CD14-positive monocyte (primary cell): ENCODE data around the gene APCDD1. TPM values are rescaled to one million over a fixed set of nuclear protein-coding genes. Genes with fewer than 3 reads are reported as not detected.

ENCODE experiments used
- DNase-seq, 3 donors: peaks; one replicate each; pipeline ENCODE4 v3.0.0-alpha.2; 2011 to 2022
- H2AFZ ChIP-seq: 2 replicates; pipeline ENCODE4 v1.6.0; 2012; ENCODE audit warnings: mild to moderate bottlenecking, low read depth, low read length, inconsistent platforms; ENCODE audit not compliant: insufficient read depth, poor library complexity, severe bottlenecking
- H3K27ac ChIP-seq, 2 donors: 1 replicate in 1 of 2; 2 replicates in 1 of 2; pipeline ENCODE4 v1.5.1; 2012 to 2013; ENCODE audit warnings: low read length in 2 of 2, control low read depth in 1 of 2, inconsistent platforms in 1 of 2, low read depth in 1 of 2, mild to moderate bottlenecking in 1 of 2
- H3K27me3 ChIP-seq, 2 donors: one replicate each; pipeline versions ENCODE4 v1.6.0 to v1.6.1; 2011 to 2013; ENCODE audit warnings: low read length in 2 of 2; ENCODE audit not compliant: control insufficient read depth in 2 of 2, insufficient read depth in 2 of 2
- H3K36me3 ChIP-seq, 2 donors: replicated peaks in 1 of 2; 1 replicate in 1 of 2; 2 replicates in 1 of 2; pipeline versions ENCODE4 v1.5.1 to v1.6.1; 2012 to 2013; ENCODE audit warnings: low read length in 2 of 2, control low read depth in 1 of 2, inconsistent platforms in 1 of 2, mild to moderate bottlenecking in 1 of 2; ENCODE audit not compliant: insufficient read depth in 2 of 2, control insufficient read depth in 1 of 2
- H3K4me1 ChIP-seq, 2 donors: 1 replicate in 1 of 2; 2 replicates in 1 of 2; pipeline versions ENCODE4 v1.5.1 to v1.6.1; 2012 to 2013; ENCODE audit warnings: low read length in 2 of 2, control low read depth in 1 of 2, inconsistent platforms in 1 of 2, mild to moderate bottlenecking in 1 of 2, moderate library complexity in 1 of 2; ENCODE audit not compliant: insufficient read depth in 2 of 2, control insufficient read depth in 1 of 2
- H3K4me2 ChIP-seq: replicated peaks from 2 replicates; pipeline ENCODE3; 2012; ENCODE audit warnings: low read length, moderate library complexity, mild to moderate bottlenecking; ENCODE audit not compliant: poor library complexity, severe bottlenecking; ENCODE audit errors: extremely low read depth
- H3K4me3 ChIP-seq, 3 experiments: fragments of 200-600 bp in 1 of 3; sonication (generic) in 1 of 3; replicated peaks in 1 of 3; 1 replicate in 2 of 3; 2 replicates in 1 of 3; pipeline ENCODE4 v1.5.1; 2011 to 2013; ENCODE audit warnings: low read length in 3 of 3, mild to moderate bottlenecking in 3 of 3, control low read depth in 2 of 3, low read depth in 2 of 3, inconsistent platforms in 1 of 3, moderate library complexity in 1 of 3
- H3K79me2 ChIP-seq: 2 replicates; pipeline ENCODE4 v1.6.0; 2012; ENCODE audit warnings: mild to moderate bottlenecking, control low read depth, inconsistent platforms, low read length, moderate library complexity; ENCODE audit not compliant: insufficient read depth
- H3K9ac ChIP-seq: 2 replicates; pipeline ENCODE4 v1.6.0; 2017; ENCODE audit warnings: low read length, mild to moderate bottlenecking; ENCODE audit not compliant: insufficient read depth, poor library complexity, severe bottlenecking
- H3K9me3 ChIP-seq, 2 donors: replicated peaks in 1 of 2; 1 replicate in 1 of 2; 2 replicates in 1 of 2; pipeline versions ENCODE4 v1.5.1 to v1.6.1; 2012 to 2013; ENCODE audit warnings: low read length in 2 of 2, control low read depth in 1 of 2; ENCODE audit not compliant: control insufficient read depth in 1 of 2, insufficient read depth in 1 of 2
- H4K20me1 ChIP-seq: 2 replicates; pipeline ENCODE4 v1.6.0; 2012; ENCODE audit warnings: mild to moderate bottlenecking, low read length, control low read depth, moderate library complexity; ENCODE audit not compliant: insufficient read depth
- H3K27ac Mint-ChIP-seq, 7 donors: one replicate each; pipeline ENCODE4 v1.8.0; 2020; ENCODE audit warnings: mild to moderate bottlenecking in 7 of 7, mixed read lengths in 7 of 7, moderate library complexity in 6 of 7, inconsistent platforms in 2 of 7
- H3K27me3 Mint-ChIP-seq, 3 donors: one replicate each; pipeline ENCODE4 v1.8.0; 2021 to 2022; ENCODE audit warnings: low read depth in 3 of 3, mild to moderate bottlenecking in 3 of 3, mixed read lengths in 3 of 3, moderate library complexity in 3 of 3, inconsistent platforms in 1 of 3
- H3K36me3 Mint-ChIP-seq, 2 donors: one replicate each; pipeline ENCODE4 v1.8.0; 2020; ENCODE audit warnings: mixed read lengths in 2 of 2, inconsistent platforms in 1 of 2, mild to moderate bottlenecking in 1 of 2
- H3K4me1 Mint-ChIP-seq: one replicate; pipeline ENCODE4 v1.8.0; 2020; ENCODE audit warnings: mild to moderate bottlenecking, mixed read lengths
- H3K4me3 Mint-ChIP-seq, 2 donors: one replicate each; pipeline ENCODE4 v1.8.0; 2020; ENCODE audit warnings: mild to moderate bottlenecking in 2 of 2, mixed read lengths in 2 of 2, moderate library complexity in 1 of 2
- H3K9me3 Mint-ChIP-seq, 7 donors: one replicate each; pipeline ENCODE4 v1.8.0; 2020 to 2022; ENCODE audit warnings: mixed read lengths in 7 of 7, mild to moderate bottlenecking in 6 of 7, moderate library complexity in 6 of 7, inconsistent platforms in 2 of 7
- WGBS: methylation state at CpG from one replicate; pipeline ENCODE4 v1.1.5; 2013; ENCODE audit warnings: missing lambda C conversion rate; ENCODE audit not compliant: insufficient coverage; 5-methylcytosine and 5-hydroxymethylcytosine counted together
- intact Hi-C, 2 donors: fragments of 100-400 bp; cut with micrococcal nuclease; formaldehyde crosslinking; loops; one replicate each; pipeline versions ENCODE4 v1.15.0 to v1.15.1; 2023
- polyA minus RNA-seq: library from RNA; depleted of rRNA, polyadenylated mRNA; stranded (reverse); fragments of >200 nt; gene quantifications from 2 replicates; pipeline ENCODE4 v1.2.3, GENCODE V29; 2012
- polyA plus RNA-seq, 3 donors: library from polyadenylated mRNA; depleted of rRNA in 1 of 3; unstranded in 2 of 3; stranded (reverse) in 1 of 3; fragments of 300-500 nt in 2 of 3; fragments of >200 nt in 1 of 3; fragmentation: Illumina TruSeq in 2 of 3; gene quantifications; 1 replicate in 2 of 3; 2 replicates in 1 of 3; pipeline ENCODE4 v1.2.3, GENCODE V29; 2012 to 2021
- total RNA-seq, 12 experiments: library from RNA in 1 of 12; stranded (reverse) in 1 of 12; fragments of 120-200 nt in 1 of 12; gene quantifications; one replicate each; pipeline ENCODE4 v1.2.4 and lab custom pipeline; 2013 to 2026; ENCODE audit warnings: mixed read lengths in 6 of 12, inconsistent platforms in 1 of 12
- TF ChIP-seq, protein P1 (sequence below): fragments of 200-600 bp; IDR thresholded peaks from one replicate; pipeline ENCODE4 v1.8.0; 2022; ENCODE audit warnings: antibody characterized with exemption, mild to moderate bottlenecking

The APCDD1 gene
- 4.6 TPM for total RNA-seq (2013)
- polyA plus RNA-seq: 1 to 10 TPM; 1.2 to 4.8 (median 1.6) TPM
- 1.9 and 3.0 TPM in 2 replicates for polyA minus RNA-seq
- 0.25 to 3.3 (median 1.1) reads per million in 11 experiments for total RNA-seq (lab: John Stamatoyannopoulos, UW)

GRCh38 chr18:10453806-10454680 lies at the start of gene APCDD1:
TSS of gene APCDD1 (plus strand) at chr18:10454635. CDS start at chr18:10454982, 347 bp downstream.
- peaks cover 57 to 74% (median 68%) of the 10 kb centered on the region in 3 donors for H3K27me3 Mint-ChIP-seq
- H3K4me1 ChIP-seq: peaks cover 12 to 13% of the 10 kb centered on the region in 2 donors
- H3K4me2 ChIP-seq: peak within 1 kb of the TSS; percentile 78
- DNase-seq: peak in 1 of 3 donors; percentile 19
- peak within 1 kb of the TSS; percentile 57 to 83 (median 65) for H3K4me3 ChIP-seq
- H3K9me3 ChIP-seq: no peaks in the 10 kb centered on the region
- intact Hi-C loops: no loop called here
- H3K36me3 ChIP-seq: no peaks in the 10 kb centered on the region
- peaks cover 0 to 14% (median 3%) of the 10 kb centered on the region in 7 donors for H3K9me3 Mint-ChIP-seq
- WGBS: 19% methylated on average over 34 of the region's 64 CpGs
- TF ChIP-seq, protein P1, sequence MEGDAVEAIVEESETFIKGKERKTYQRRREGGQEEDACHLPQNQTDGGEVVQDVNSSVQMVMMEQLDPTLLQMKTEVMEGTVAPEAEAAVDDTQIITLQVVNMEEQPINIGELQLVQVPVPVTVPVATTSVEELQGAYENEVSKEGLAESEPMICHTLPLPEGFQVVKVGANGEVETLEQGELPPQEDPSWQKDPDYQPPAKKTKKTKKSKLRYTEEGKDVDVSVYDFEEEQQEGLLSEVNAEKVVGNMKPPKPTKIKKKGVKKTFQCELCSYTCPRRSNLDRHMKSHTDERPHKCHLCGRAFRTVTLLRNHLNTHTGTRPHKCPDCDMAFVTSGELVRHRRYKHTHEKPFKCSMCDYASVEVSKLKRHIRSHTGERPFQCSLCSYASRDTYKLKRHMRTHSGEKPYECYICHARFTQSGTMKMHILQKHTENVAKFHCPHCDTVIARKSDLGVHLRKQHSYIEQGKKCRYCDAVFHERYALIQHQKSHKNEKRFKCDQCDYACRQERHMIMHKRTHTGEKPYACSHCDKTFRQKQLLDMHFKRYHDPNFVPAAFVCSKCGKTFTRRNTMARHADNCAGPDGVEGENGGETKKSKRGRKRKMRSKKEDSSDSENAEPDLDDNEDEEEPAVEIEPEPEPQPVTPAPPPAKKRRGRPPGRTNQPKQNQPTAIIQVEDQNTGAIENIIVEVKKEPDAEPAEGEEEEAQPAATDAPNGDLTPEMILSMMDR: no peak
- peaks cover 36 to 79% of the 10 kb centered on the region in 2 donors for H3K27me3 ChIP-seq
- no peaks in the 10 kb centered on the region for H3K79me2 ChIP-seq
- H3K27ac Mint-ChIP-seq: peak within 1 kb of the TSS in 4 of 7 donors; percentile 37 to 75 (median 48)
- no peaks in the 10 kb centered on the region for H4K20me1 ChIP-seq
- no peak within 1 kb of the TSS for H3K27ac ChIP-seq
- peak within 1 kb of the TSS; percentile 89 to 94 for H3K4me3 Mint-ChIP-seq
- peak within 1 kb of the TSS; percentile 86 for H2AFZ ChIP-seq
- H3K36me3 Mint-ChIP-seq: peaks cover 3 to 13% of the 10 kb centered on the region in 2 donors
- peak within 1 kb of the TSS; percentile 60 for H3K9ac ChIP-seq
- H3K4me1 Mint-ChIP-seq: peaks cover 11% of the 10 kb centered on the region

DNA sequence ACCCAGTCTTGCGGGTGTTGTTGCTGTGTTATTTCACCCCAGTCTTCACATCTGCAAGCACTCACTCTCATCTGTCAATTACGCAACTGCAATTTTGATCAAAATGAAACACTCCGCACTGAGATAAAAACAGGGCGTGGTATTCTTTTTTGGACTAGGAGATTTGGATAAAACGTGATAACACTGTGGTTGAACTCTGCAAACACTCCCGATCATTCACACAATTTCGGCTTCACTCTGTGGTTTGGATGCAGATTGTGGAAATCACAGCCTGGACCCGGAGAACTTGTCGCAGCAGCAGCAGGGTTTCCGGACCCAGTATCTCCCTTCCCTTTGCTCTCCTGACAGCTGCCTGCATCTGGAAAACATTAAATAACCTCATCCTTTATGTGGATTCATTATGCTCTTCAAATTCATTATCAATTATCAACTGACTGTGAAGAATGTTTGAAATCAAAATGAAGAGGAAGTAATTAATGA lies 49.4 kb upstream of the APCDD1 start:
- WGBS: 96% methylated on average over 3 of the region's 10 CpGs
- Mint-ChIP-seq H3K36me3 (no peaks in the 10 kb centered on the region), H3K9me3 (peaks cover 0 to 2% (median 0%) of the 10 kb centered on the region in 7 donors), H3K27ac (no peak overlapping the region), H3K4me1 (peaks cover 24% of the 10 kb centered on the region), H3K27me3 (peaks cover 2 to 6% (median 4%) of the 10 kb centered on the region in 3 donors), H3K4me3 (peak overlapping the region in 1 of 2 donors; percentile 32)
- Histone ChIP-seq H3K9me3 (no peaks in the 10 kb centered on the region), H3K9ac (no peak overlapping the region), H2AFZ (no peak overlapping the region), H4K20me1 (no peaks in the 10 kb centered on the region), H3K27me3 (no peaks in the 10 kb centered on the region), H3K27ac (no peak overlapping the region), H3K79me2 (no peaks in the 10 kb centered on the region), H3K4me2 (no peak overlapping the region), H3K4me1 (peaks cover 25 to 29% of the 10 kb centered on the region in 2 donors), H3K36me3 (no peaks in the 10 kb centered on the region), H3K4me3 (no peak overlapping the region)
- no peak for DNase-seq
- intact Hi-C loops: loop anchor here in 1 of 2 donors (10.0 kb wide), 1 partner anchor 110 kb away; no protein-coding TSS in a partner anchor
- TF ChIP-seq, protein P1: no peak
